Lower leg skin (tissue), 3 donors: ENCODE data around the gene TRPM1.

Experiments
- CTCF ChIP-seq, 3 donors: fragments of 450-650 bp; IDR thresholded peaks; one replicate each; pipeline ENCODE4 v1.5.1; 2016; ENCODE audit warnings: antibody characterized with exemption in 3 of 3, mild to moderate bottlenecking in 3 of 3, moderate library complexity in 2 of 3
- POLR2A ChIP-seq, 2 donors: fragments of 450-650 bp; IDR thresholded peaks; one replicate each; pipeline ENCODE4 v1.6.1; 2016 to 2017; ENCODE audit warnings: antibody characterized with exemption in 2 of 2, mild to moderate bottlenecking in 1 of 2, moderate library complexity in 1 of 2

- TF ChIP-seq CTCF (IDR thresholded peaks at IDR 0.05) (no peak), POLR2A (IDR thresholded peaks at IDR 0.05) (no peak)
These were observed 147.7 kb downstream of the TRPM1 start for GRCh38 chr15:30953731-30954378.
